GM23338 (cell line): ENCODE data around the gene AXIN2. TPM values are rescaled to one million over a fixed set of nuclear protein-coding genes. Genes with fewer than 3 reads are reported as not detected.

Source experiments
- ATAC-seq: fragments of 200-7000 bp; cut with Tn5 transposase; 3 replicates; pipeline ENCODE4 v1.9.1; 2020
- DNase-seq: peaks from one replicate; pipeline ENCODE4 v3.0.0-alpha.2; 2015; ENCODE audit warnings: low spot score
- H2AFZ ChIP-seq: fragments of 200-600 bp; sonication (generic); 2 replicates; pipeline ENCODE4 v1.8.0; 2016; ENCODE audit warnings: antibody characterized with exemption, mild to moderate bottlenecking, moderate library complexity
- H3F3A ChIP-seq: fragments of 200-600 bp; sonication (generic); replicated peaks from 2 replicates; pipeline ENCODE4 v1.8.0; 2017; ENCODE audit warnings: antibody characterized with exemption, mixed run types, low read depth
- H3K27ac ChIP-seq: fragments of 200-600 bp; sonication (generic); 2 replicates; pipeline ENCODE4 v1.6.1; 2016; ENCODE audit warnings: low read depth
- H3K27me3 ChIP-seq: fragments of 200-600 bp; sonication (generic); 2 replicates; pipeline ENCODE4 v1.8.0; 2016; ENCODE audit warnings: mild to moderate bottlenecking, mixed run types, moderate library complexity; ENCODE audit not compliant: insufficient read depth
- H3K36me3 ChIP-seq: fragments of 200-600 bp; sonication (generic); 2 replicates; pipeline ENCODE4 v1.8.0; 2016; ENCODE audit warnings: mild to moderate bottlenecking; ENCODE audit not compliant: insufficient read depth
- H3K4me1 ChIP-seq: fragments of 200-600 bp; sonication (generic); 2 replicates; pipeline ENCODE4 v1.8.0; 2016; ENCODE audit warnings: mild to moderate bottlenecking, moderate library complexity; ENCODE audit not compliant: insufficient read depth
- H3K4me2 ChIP-seq: fragments of 200-600 bp; sonication (generic); 2 replicates; pipeline ENCODE4 v1.7.1; 2017; ENCODE audit warnings: mixed run types
- H3K4me3 ChIP-seq: fragments of 200-600 bp; sonication (generic); 2 replicates; pipeline ENCODE4 v1.6.1; 2016; ENCODE audit warnings: mixed run types
- H3K79me2 ChIP-seq: fragments of 200-600 bp; sonication (generic); replicated peaks from 2 replicates; pipeline ENCODE4 v1.8.0; 2017; ENCODE audit warnings: mild to moderate bottlenecking; ENCODE audit not compliant: insufficient read depth
- H3K9me2 ChIP-seq: fragments of 200-600 bp; sonication (generic); 2 replicates; pipeline ENCODE4 v1.8.0; 2017; ENCODE audit not compliant: insufficient read depth
- H4K20me1 ChIP-seq: fragments of 200-600 bp; sonication (generic); replicated peaks from 2 replicates; pipeline ENCODE4 v1.8.0; 2017; ENCODE audit warnings: mild to moderate bottlenecking; ENCODE audit not compliant: insufficient read depth
- H3K27ac Mint-ChIP-seq: 2 replicates; pipeline ENCODE4 v1.8.0; 2020; ENCODE audit warnings: inconsistent platforms, mild to moderate bottlenecking, moderate library complexity, mixed read lengths
- H3K27me3 Mint-ChIP-seq: 3 replicates; pipeline ENCODE4 v1.8.0; 2022; ENCODE audit warnings: low read depth, mild to moderate bottlenecking, moderate library complexity, mixed read lengths, inconsistent platforms; ENCODE audit not compliant: insufficient read depth, poor library complexity
- H3K36me3 Mint-ChIP-seq: 3 replicates; pipeline ENCODE4 v1.8.0; 2021; ENCODE audit warnings: low read depth, mild to moderate bottlenecking, inconsistent platforms, moderate library complexity, mixed read lengths
- H3K4me1 Mint-ChIP-seq: 3 replicates; pipeline ENCODE4 v1.8.0; 2020; ENCODE audit warnings: mild to moderate bottlenecking, inconsistent platforms, mixed read lengths
- H3K4me3 Mint-ChIP-seq: 3 replicates; pipeline ENCODE4 v1.8.0; 2021; ENCODE audit warnings: moderate library complexity, mild to moderate bottlenecking, inconsistent platforms, mixed read lengths
- H3K9me3 Mint-ChIP-seq: 3 replicates; pipeline ENCODE4 v1.8.0; 2020; ENCODE audit warnings: moderate library complexity, mild to moderate bottlenecking, inconsistent platforms, mixed read lengths
- CREB1 ChIP-seq: fragments of 250-450 bp; sonication (Bioruptor Pico); IDR thresholded peaks from 2 replicates; pipeline ENCODE4 v1.5.0; 2020; ENCODE audit warnings: low read depth, mild to moderate bottlenecking, moderate library complexity
- CTCF ChIP-seq, 2 experiments: fragments of 200-600 bp in 1 of 2; sonication (generic) in 1 of 2; conservative IDR thresholded peaks; 2 replicates each; pipeline versions ENCODE4 v1.5.1 to v1.6.1; 2016 to 2017; ENCODE audit warnings: antibody characterized with exemption in 2 of 2, low read depth in 2 of 2, mild to moderate bottlenecking in 2 of 2, moderate library complexity in 1 of 2
- EZH2 ChIP-seq: fragments of 200-600 bp; sonication (generic); IDR thresholded peaks from one replicate; pipeline ENCODE4 v1.8.0; 2017; ENCODE audit warnings: antibody characterized with exemption, mild to moderate bottlenecking, low read depth; ENCODE audit not compliant: unreplicated experiment
- JUNB ChIP-seq: IDR thresholded peaks from one replicate; pipeline ENCODE4 v1.6.1; 2016; ENCODE audit warnings: antibody characterized with exemption; ENCODE audit not compliant: unreplicated experiment
- NANOG ChIP-seq: IDR thresholded peaks from 2 replicates; pipeline ENCODE4 v1.6.1; 2016; ENCODE audit warnings: antibody characterized with exemption, borderline replicate concordance
- POLR2AphosphoS5 ChIP-seq: IDR thresholded peaks from 2 replicates; pipeline ENCODE4 v1.6.1; 2016; ENCODE audit warnings: antibody characterized with exemption, low read depth
- STAT1 ChIP-seq: IDR thresholded peaks from one replicate; pipeline ENCODE4 v1.6.1; 2016; ENCODE audit warnings: antibody characterized with exemption; ENCODE audit not compliant: unreplicated experiment
- ZNF114 ChIP-seq: fragments of 250-450 bp; sonication (Bioruptor Pico); IDR thresholded peaks from 2 replicates; pipeline ENCODE4 v1.5.0; 2020; ENCODE audit warnings: mild to moderate bottlenecking, moderate library complexity
- ZNF331 ChIP-seq: fragments of 250-450 bp; sonication (Bioruptor Pico); IDR thresholded peaks from 2 replicates; pipeline ENCODE4 v1.5.0; 2020; ENCODE audit warnings: low read depth, mild to moderate bottlenecking, moderate library complexity
- ZNF462 ChIP-seq: fragments of 250-450 bp; sonication (Bioruptor Pico); IDR thresholded peaks from 2 replicates; pipeline ENCODE4 v1.5.0; 2020; ENCODE audit warnings: mild to moderate bottlenecking, moderate library complexity
- polyA plus RNA-seq: library from polyadenylated mRNA; unstranded; fragments of >200 nt; fragmentation: Nextera tagmentation; extraction: Ambion mirVana; gene quantifications from 2 replicates; pipeline ENCODE4 v1.2.1, GENCODE V29; 2016
- total RNA-seq: library from RNA; depleted of rRNA; stranded (reverse); fragments of >200 nt; shearing (Covaris generic); gene quantifications from 2 replicates; pipeline ENCODE4 v1.2.3, GENCODE V29; 2014
- TF ChIP-seq, protein P1 (sequence below): IDR thresholded peaks from one replicate; pipeline ENCODE4 v1.6.1; 2018; ENCODE audit warnings: antibody characterized with exemption; ENCODE audit not compliant: unreplicated experiment
- TF ChIP-seq, protein P2 (sequence below): IDR thresholded peaks from 2 replicates; pipeline ENCODE4 v1.6.1; 2016; ENCODE audit warnings: antibody characterized with exemption

Gene AXIN2
- total and polyA plus RNA-seq, 2 experiments from 2014 or later = 8.0 to 32.7 TPM

- no peak for TF ChIP-seq ZNF331 (CRISPR knock-in tag)
- no peak for TF ChIP-seq JUNB
- TF ChIP-seq, protein P1, sequence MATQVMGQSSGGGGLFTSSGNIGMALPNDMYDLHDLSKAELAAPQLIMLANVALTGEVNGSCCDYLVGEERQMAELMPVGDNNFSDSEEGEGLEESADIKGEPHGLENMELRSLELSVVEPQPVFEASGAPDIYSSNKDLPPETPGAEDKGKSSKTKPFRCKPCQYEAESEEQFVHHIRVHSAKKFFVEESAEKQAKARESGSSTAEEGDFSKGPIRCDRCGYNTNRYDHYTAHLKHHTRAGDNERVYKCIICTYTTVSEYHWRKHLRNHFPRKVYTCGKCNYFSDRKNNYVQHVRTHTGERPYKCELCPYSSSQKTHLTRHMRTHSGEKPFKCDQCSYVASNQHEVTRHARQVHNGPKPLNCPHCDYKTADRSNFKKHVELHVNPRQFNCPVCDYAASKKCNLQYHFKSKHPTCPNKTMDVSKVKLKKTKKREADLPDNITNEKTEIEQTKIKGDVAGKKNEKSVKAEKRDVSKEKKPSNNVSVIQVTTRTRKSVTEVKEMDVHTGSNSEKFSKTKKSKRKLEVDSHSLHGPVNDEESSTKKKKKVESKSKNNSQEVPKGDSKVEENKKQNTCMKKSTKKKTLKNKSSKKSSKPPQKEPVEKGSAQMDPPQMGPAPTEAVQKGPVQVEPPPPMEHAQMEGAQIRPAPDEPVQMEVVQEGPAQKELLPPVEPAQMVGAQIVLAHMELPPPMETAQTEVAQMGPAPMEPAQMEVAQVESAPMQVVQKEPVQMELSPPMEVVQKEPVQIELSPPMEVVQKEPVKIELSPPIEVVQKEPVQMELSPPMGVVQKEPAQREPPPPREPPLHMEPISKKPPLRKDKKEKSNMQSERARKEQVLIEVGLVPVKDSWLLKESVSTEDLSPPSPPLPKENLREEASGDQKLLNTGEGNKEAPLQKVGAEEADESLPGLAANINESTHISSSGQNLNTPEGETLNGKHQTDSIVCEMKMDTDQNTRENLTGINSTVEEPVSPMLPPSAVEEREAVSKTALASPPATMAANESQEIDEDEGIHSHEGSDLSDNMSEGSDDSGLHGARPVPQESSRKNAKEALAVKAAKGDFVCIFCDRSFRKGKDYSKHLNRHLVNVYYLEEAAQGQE = no peak
- no peak for TF ChIP-seq NANOG
- no peak for TF ChIP-seq EZH2
- TF ChIP-seq POLR2AphosphoS5 = no peak
- no peak for TF ChIP-seq CTCF (conservative IDR thresholded peaks at IDR 0.05; ENCODE audit: low read depth in 2 of 2)
- TF ChIP-seq, protein P2, sequence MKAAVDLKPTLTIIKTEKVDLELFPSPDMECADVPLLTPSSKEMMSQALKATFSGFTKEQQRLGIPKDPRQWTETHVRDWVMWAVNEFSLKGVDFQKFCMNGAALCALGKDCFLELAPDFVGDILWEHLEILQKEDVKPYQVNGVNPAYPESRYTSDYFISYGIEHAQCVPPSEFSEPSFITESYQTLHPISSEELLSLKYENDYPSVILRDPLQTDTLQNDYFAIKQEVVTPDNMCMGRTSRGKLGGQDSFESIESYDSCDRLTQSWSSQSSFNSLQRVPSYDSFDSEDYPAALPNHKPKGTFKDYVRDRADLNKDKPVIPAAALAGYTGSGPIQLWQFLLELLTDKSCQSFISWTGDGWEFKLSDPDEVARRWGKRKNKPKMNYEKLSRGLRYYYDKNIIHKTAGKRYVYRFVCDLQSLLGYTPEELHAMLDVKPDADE = no peak
- no peak for TF ChIP-seq STAT1
- TF ChIP-seq ZNF462 = no peak
- no peak for TF ChIP-seq CREB1 (CRISPR knock-in tag)
- TF ChIP-seq ZNF114 (CRISPR knock-in tag) = no peak
- H3K27me3 Mint-ChIP-seq = peaks cover 15% of the 10 kb centered on the region
- Histone ChIP-seq H3K4me2 (no peak overlapping the region), H3K4me3 (no peak overlapping the region), H3K27ac (no peak overlapping the region), H3F3A (no peaks in the 10 kb centered on the region), H3K79me2 (peaks cover 24% of the 10 kb centered on the region), H3K4me1 (peaks cover 24% of the 10 kb centered on the region), H3K27me3 (no peaks in the 10 kb centered on the region), H3K9me2 (no peaks in the 10 kb centered on the region), H3K36me3 (peaks cover 32% of the 10 kb centered on the region), H4K20me1 (peaks cover 4% of the 10 kb centered on the region; the same call in 1 of the 2 replicates), H2AFZ (no peak overlapping the region)
- peaks cover 98% of the 10 kb centered on the region for H3K36me3 Mint-ChIP-seq
- no peak overlapping the region for H3K4me3 Mint-ChIP-seq
- DNase-seq = no peak
- ATAC-seq = no peak
- H3K4me1 Mint-ChIP-seq = peaks cover 39% of the 10 kb centered on the region
- H3K9me3 Mint-ChIP-seq = no peaks in the 10 kb centered on the region
- 0 out of 2 replicates have a peak overlapping the region, but pooled peaks have one; percentile 72 for H3K27ac Mint-ChIP-seq
Observed at GRCh38 chr17:65537343-65537844, 24.1 kb downstream of the AXIN2 start.
